Common myeloid progenitor, CD34-positive (primary cell): ENCODE data around the gene XYLT1.

ENCODE experiments used
- CTCF ChIA-PET: fragments of 350-600 bp; sonication (Branson Sonifier 250); formaldehyde crosslinking; loops from one replicate; lab custom pipeline; 2021; ENCODE audit warnings: antibody characterized with exemption; lab: Charles Lee
- POLR2A ChIA-PET: fragments of 350-600 bp; sonication (Branson Sonifier 250); formaldehyde crosslinking; loops from one replicate; lab custom pipeline; 2021; ENCODE audit warnings: antibody characterized with exemption; lab: Charles Lee
- DNase-seq, 3 donors: peaks; one replicate each; pipeline versions ENCODE4 v3.0.0 to v3.0.0-alpha.2; 2013
- H3K27ac ChIP-seq, 2 experiments: 1 replicate in 1 of 2; 2 replicates in 1 of 2; pipeline ENCODE4 v1.7.0; 2013; ENCODE audit warnings: inconsistent platforms in 2 of 2, low read length in 2 of 2, mild to moderate bottlenecking in 2 of 2, low read depth in 1 of 2, moderate library complexity in 1 of 2; ENCODE audit not compliant: severe bottlenecking in 2 of 2, insufficient read depth in 1 of 2, poor library complexity in 1 of 2
- H3K27me3 ChIP-seq, 5 experiments: replicated peaks in 2 of 5; 1 replicate in 3 of 5; 2 replicates in 2 of 5; pipeline versions ENCODE4 v1.6.1 to v1.7.0; 2013; ENCODE audit warnings: low read length in 4 of 5, mild to moderate bottlenecking in 2 of 5, moderate library complexity in 2 of 5, inconsistent platforms in 1 of 5; ENCODE audit not compliant: insufficient read depth in 5 of 5, control insufficient read depth in 4 of 5
- H3K36me3 ChIP-seq, 4 experiments: 1 replicate in 2 of 4; 2 replicates in 2 of 4; pipeline versions ENCODE4 v1.6.1 to v1.7.0; 2013; ENCODE audit warnings: low read length in 3 of 4, control low read depth in 1 of 4, mild to moderate bottlenecking in 1 of 4; ENCODE audit not compliant: control insufficient read depth in 4 of 4, insufficient read depth in 4 of 4
- H3K4me1 ChIP-seq, 4 experiments: 1 replicate in 3 of 4; 2 replicates in 1 of 4; pipeline versions ENCODE4 v1.6.1 to v1.7.1; 2013; ENCODE audit warnings: low read length in 3 of 4, mild to moderate bottlenecking in 3 of 4, control low read depth in 1 of 4, inconsistent platforms in 1 of 4, moderate library complexity in 1 of 4; ENCODE audit not compliant: control insufficient read depth in 4 of 4, insufficient read depth in 4 of 4; ENCODE audit errors: control extremely low read depth in 1 of 4
- H3K4me3 ChIP-seq, 7 experiments: 1 replicate in 4 of 7; 2 replicates in 3 of 7; pipeline versions ENCODE4 v1.5.1 to v1.7.0; 2013; ENCODE audit warnings: mild to moderate bottlenecking in 7 of 7, low read length in 6 of 7, moderate library complexity in 6 of 7, inconsistent platforms in 2 of 7, low read depth in 2 of 7, control low read depth in 1 of 7; ENCODE audit not compliant: insufficient read depth in 4 of 7, control insufficient read depth in 1 of 7; ENCODE audit errors: extremely low read depth in 1 of 7
- H3K9me3 ChIP-seq, 5 experiments: 1 replicate in 4 of 5; 2 replicates in 1 of 5; pipeline versions ENCODE4 v1.6.1 to v1.7.1; 2013; ENCODE audit warnings: low read length in 4 of 5, mild to moderate bottlenecking in 2 of 5, inconsistent platforms in 1 of 5, low read depth in 1 of 5, moderate library complexity in 1 of 5; ENCODE audit not compliant: control insufficient read depth in 4 of 5, insufficient read depth in 2 of 5; ENCODE audit errors: control extremely low read depth in 1 of 5
- WGBS: methylation state at CpG from one replicate; pipeline ENCODE4 v1.1.5; 2013; ENCODE audit not compliant: insufficient coverage; 5-methylcytosine and 5-hydroxymethylcytosine counted together

Gene XYLT1

GRCh38 chr16:17475104-17475503 lies 4.3 kb upstream of the XYLT1 start:
- Histone ChIP-seq H3K36me3 (peaks cover 0 to 11% (median 0%) of the 10 kb centered on the region in 4 experiments), H3K27me3 (no peaks in the 10 kb centered on the region), H3K9me3 (no peaks in the 10 kb centered on the region), H3K27ac (peak overlapping the region; percentile 73 to 86), H3K4me1 (peaks cover 8 to 65% (median 51%) of the 10 kb centered on the region in 4 experiments), H3K4me3 (peak overlapping the region in 6 of 7 experiments; percentile 54 to 79 (median 60))
- WGBS = 58% methylated on average over 4 of the region's 7 CpGs
- ChIA-PET CTCF (interaction anchor here (1.0 to 2.8 kb wide), 10 partner anchors 8 to 270 kb away, joined by 3 to 15 read pairs (median 3); no protein-coding TSS in a partner anchor), POLR2A (no interaction called here)
- DNase-seq = no peak

GRCh38 chr16:17474572-17474971 lies 3.8 kb upstream of the XYLT1 start:
- WGBS = 0% methylated on average over 13 of the region's 13 CpGs
- H3K4me3 ChIP-seq = peak overlapping the region; percentile 16 to 79 (median 60)
- peak overlapping the region; percentile 73 to 86 for H3K27ac ChIP-seq
- CTCF ChIA-PET = interaction anchor here (0.7 to 2.8 kb wide), 14 partner anchors 9 to 270 kb away, joined by 3 to 15 read pairs (median 3); no protein-coding TSS in a partner anchor
- H3K27me3 ChIP-seq = no peaks in the 10 kb centered on the region
- peak; percentile 74 to 87 (median 75) for DNase-seq
- POLR2A ChIA-PET = no interaction called here
- no peaks in the 10 kb centered on the region for H3K9me3 ChIP-seq
- H3K36me3 ChIP-seq = peaks cover 0 to 6% (median 0%) of the 10 kb centered on the region in 4 experiments
- H3K4me1 ChIP-seq = peaks cover 8 to 69% (median 56%) of the 10 kb centered on the region in 4 experiments

- 0% methylated on average over 2 of the region's 4 CpGs for WGBS
- H3K4me3 ChIP-seq = peak overlapping the region in 6 of 7 experiments; percentile 54 to 79 (median 60)
- ChIA-PET POLR2A (no interaction called here), CTCF (interaction anchor here (0.7 to 2.8 kb wide), 12 partner anchors 9 to 269 kb away, joined by 3 to 15 read pairs (median 3); no protein-coding TSS in a partner anchor)
- peak overlapping the region; percentile 73 to 86 for H3K27ac ChIP-seq
- H3K27me3 ChIP-seq = no peaks in the 10 kb centered on the region
- peak; percentile 93 to 98 (median 97) for DNase-seq
- H3K4me1 ChIP-seq = peaks cover 11 to 74% (median 61%) of the 10 kb centered on the region in 4 experiments
- H3K36me3 ChIP-seq = peaks cover 0 to under 1% (median 0%) of the 10 kb centered on the region in 4 experiments
- no peaks in the 10 kb centered on the region for H3K9me3 ChIP-seq
Measured at GRCh38 chr16:17474037-17474436, 3.3 kb upstream of the XYLT1 start.

GRCh38 chr16:17471719-17472461 lies 1.1 kb upstream of the XYLT1 start:
- no peaks in the 10 kb centered on the region for H3K9me3 ChIP-seq
- ChIA-PET CTCF (no interaction called here), POLR2A (no interaction called here)
- no peaks in the 10 kb centered on the region for H3K27me3 ChIP-seq
- H3K4me1 ChIP-seq = peaks cover 25 to 82% (median 72%) of the 10 kb centered on the region in 4 experiments
- H3K27ac ChIP-seq = peak overlapping the region in 1 of 2 experiments; percentile 53
- H3K4me3 ChIP-seq = no peak overlapping the region
- DNase-seq = no peak
- WGBS = 96% methylated on average over 12 of the region's 15 CpGs
- peaks cover 0 to 4% (median 1%) of the 10 kb centered on the region in 4 experiments for H3K36me3 ChIP-seq

- Histone ChIP-seq H3K9me3 (no peaks in the 10 kb centered on the region), H3K4me1 (peaks cover 22 to 83% (median 69%) of the 10 kb centered on the region in 4 experiments), H3K27ac (peak overlapping the region in 1 of 2 experiments; percentile 66), H3K4me3 (peak overlapping the region; percentile 74 to 93 (median 86)), H3K27me3 (no peaks in the 10 kb centered on the region), H3K36me3 (peaks cover 0 to 10% (median 2%) of the 10 kb centered on the region in 4 experiments)
- WGBS = 0% methylated on average over 57 of the region's 95 CpGs
- POLR2A ChIA-PET = no interaction called here
- peak in 1 of 3 donors; percentile 55 for DNase-seq
- CTCF ChIA-PET = interaction anchor here (0.8 to 3.4 kb wide), 3 partner anchors 93 to 127 kb away, joined by 3 to 21 read pairs (median 3); no protein-coding TSS in a partner anchor
Measured at GRCh38 chr16:17470182-17470907, 415 bp downstream of the XYLT1 start.

- CTCF ChIA-PET = interaction anchor here (0.7 to 3.4 kb wide), 6 partner anchors 92 to 260 kb away, joined by 3 to 21 read pairs (median 3); no protein-coding TSS in a partner anchor
- H3K36me3 ChIP-seq = peaks cover 0 to 10% (median 2%) of the 10 kb centered on the region in 4 experiments
- POLR2A ChIA-PET = no interaction called here
- DNase-seq = peak in 1 of 3 donors; percentile 46
- H3K9me3 ChIP-seq = no peaks in the 10 kb centered on the region
- WGBS = 0% methylated on average over 16 of the region's 16 CpGs
- H3K27me3 ChIP-seq = no peaks in the 10 kb centered on the region
- peaks cover 21 to 81% (median 67%) of the 10 kb centered on the region in 4 experiments for H3K4me1 ChIP-seq
- H3K4me3 ChIP-seq = peak overlapping the region; percentile 74 to 93 (median 86)
- H3K27ac ChIP-seq = peak overlapping the region in 1 of 2 experiments; percentile 66
Measured at GRCh38 chr16:17469741-17470181, 999 bp downstream of the XYLT1 start.
